HG03103 (cell line): ENCODE data around the gene KIAA1958.

Experiments
- ATAC-seq: cut with Tn5 transposase; IDR thresholded peaks from one replicate; pipeline ENCODE4 v1.9.1; 2021; ENCODE audit warnings: low read depth; ENCODE audit not compliant: unreplicated experiment

Gene KIAA1958

GRCh38 chr9:112526973-112527372, 40.3 kb downstream of the KIAA1958 start:
- ATAC-seq = no peak

GRCh38 chr9:112527959-112528358, 41.3 kb downstream of the KIAA1958 start:
- no peak for ATAC-seq

GRCh38 chr9:112529316-112529715, 42.7 kb downstream of the KIAA1958 start:
- ATAC-seq = no peak

- no peak for ATAC-seq
Observed at GRCh38 chr9:112530751-112531205, 44.2 kb downstream of the KIAA1958 start.

GRCh38 chr9:112531666-112532282, 45.1 kb downstream of the KIAA1958 start:
- ATAC-seq = no peak

GRCh38 chr9:112532427-112532826, 45.8 kb downstream of the KIAA1958 start:
- no peak for ATAC-seq

- no peak for ATAC-seq
Observed at GRCh38 chr9:112533660-112534059, 47.0 kb downstream of the KIAA1958 start.

- no peak for ATAC-seq
Observed at GRCh38 chr9:112535301-112535700, 48.7 kb downstream of the KIAA1958 start.

- ATAC-seq = no peak
Observed at GRCh38 chr9:112535811-112536210, 49.2 kb downstream of the KIAA1958 start.

- no peak for ATAC-seq
Observed at GRCh38 chr9:112537561-112537960, 50.9 kb downstream of the KIAA1958 start.

GRCh38 chr9:112540800-112541199, 54.2 kb downstream of the KIAA1958 start:
- no peak for ATAC-seq

GRCh38 chr9:112541685-112542084, 55.1 kb downstream of the KIAA1958 start:
- ATAC-seq = no peak

- no peak for ATAC-seq
Observed at GRCh38 chr9:112542593-112543292, 56.1 kb downstream of the KIAA1958 start.

- no peak for ATAC-seq
Observed at GRCh38 chr9:112544477-112544876, 57.9 kb downstream of the KIAA1958 start.

GRCh38 chr9:112545237-112545636, 58.6 kb downstream of the KIAA1958 start:
- ATAC-seq = no peak

GRCh38 chr9:112546149-112547012, 59.8 kb downstream of the KIAA1958 start:
- ATAC-seq = no peak

GRCh38 chr9:112548051-112548440, 61.4 kb downstream of the KIAA1958 start:
- ATAC-seq = no peak

- no peak for ATAC-seq
Observed at GRCh38 chr9:112548836-112549595, 62.4 kb downstream of the KIAA1958 start.

GRCh38 chr9:112550531-112550930, 63.9 kb downstream of the KIAA1958 start:
- no peak for ATAC-seq

GRCh38 chr9:112551641-112552040, 65.0 kb downstream of the KIAA1958 start:
- ATAC-seq = no peak
